Right lobe of liver (tissue), 4 donors: Measurements from ENCODE around the gene ATE1.

ENCODE experiments used
- POLR2A ChIP-seq: fragments of 450-650 bp; IDR thresholded peaks from one replicate; pipeline ENCODE4 v1.6.1; 2017; ENCODE audit warnings: antibody characterized with exemption, mild to moderate bottlenecking
- TF ChIP-seq, protein P1 (sequence below), 4 donors: fragments of 200-600 bp in 3 of 4; fragments of 450-650 bp in 1 of 4; IDR thresholded peaks; one replicate each; pipeline versions ENCODE4 v1.5.1 to v1.8.0; 2016 to 2022; ENCODE audit warnings: antibody characterized with exemption in 4 of 4, mild to moderate bottlenecking in 2 of 4
- donor health status: DM: no; HTN: no; CAD: no.
- donor health status: DM: no; HTN: no; CAD: no.
- donor health status: DM: no; HTN: yes; CAD: no.

DNA sequence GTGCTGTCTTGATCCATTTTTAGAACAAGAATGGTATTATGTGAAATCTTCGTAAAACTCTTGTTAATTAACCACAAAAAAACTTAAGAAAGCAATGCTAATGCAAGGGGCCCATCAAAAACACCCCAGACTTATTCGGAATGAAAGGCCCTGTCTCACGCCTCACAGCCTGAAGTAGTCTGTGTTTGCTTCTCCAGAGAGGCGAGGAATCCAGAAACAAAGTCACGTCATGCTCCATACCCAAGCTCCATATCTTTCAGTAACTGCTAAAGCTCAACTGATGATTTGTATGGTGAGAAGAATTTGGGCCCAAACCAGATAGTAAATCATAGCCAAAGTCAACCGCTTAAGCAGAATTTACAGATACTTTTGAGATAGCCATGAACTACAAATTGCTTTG is 155.4 kb downstream of the ATE1 start:
- TF ChIP-seq, protein P1, sequence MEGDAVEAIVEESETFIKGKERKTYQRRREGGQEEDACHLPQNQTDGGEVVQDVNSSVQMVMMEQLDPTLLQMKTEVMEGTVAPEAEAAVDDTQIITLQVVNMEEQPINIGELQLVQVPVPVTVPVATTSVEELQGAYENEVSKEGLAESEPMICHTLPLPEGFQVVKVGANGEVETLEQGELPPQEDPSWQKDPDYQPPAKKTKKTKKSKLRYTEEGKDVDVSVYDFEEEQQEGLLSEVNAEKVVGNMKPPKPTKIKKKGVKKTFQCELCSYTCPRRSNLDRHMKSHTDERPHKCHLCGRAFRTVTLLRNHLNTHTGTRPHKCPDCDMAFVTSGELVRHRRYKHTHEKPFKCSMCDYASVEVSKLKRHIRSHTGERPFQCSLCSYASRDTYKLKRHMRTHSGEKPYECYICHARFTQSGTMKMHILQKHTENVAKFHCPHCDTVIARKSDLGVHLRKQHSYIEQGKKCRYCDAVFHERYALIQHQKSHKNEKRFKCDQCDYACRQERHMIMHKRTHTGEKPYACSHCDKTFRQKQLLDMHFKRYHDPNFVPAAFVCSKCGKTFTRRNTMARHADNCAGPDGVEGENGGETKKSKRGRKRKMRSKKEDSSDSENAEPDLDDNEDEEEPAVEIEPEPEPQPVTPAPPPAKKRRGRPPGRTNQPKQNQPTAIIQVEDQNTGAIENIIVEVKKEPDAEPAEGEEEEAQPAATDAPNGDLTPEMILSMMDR (IDR thresholded peaks at IDR 0.05), result no peak
- TF ChIP-seq POLR2A, result no peak
